ENCODE data around the gene MICAL2.

The MICAL2 gene

DNA sequence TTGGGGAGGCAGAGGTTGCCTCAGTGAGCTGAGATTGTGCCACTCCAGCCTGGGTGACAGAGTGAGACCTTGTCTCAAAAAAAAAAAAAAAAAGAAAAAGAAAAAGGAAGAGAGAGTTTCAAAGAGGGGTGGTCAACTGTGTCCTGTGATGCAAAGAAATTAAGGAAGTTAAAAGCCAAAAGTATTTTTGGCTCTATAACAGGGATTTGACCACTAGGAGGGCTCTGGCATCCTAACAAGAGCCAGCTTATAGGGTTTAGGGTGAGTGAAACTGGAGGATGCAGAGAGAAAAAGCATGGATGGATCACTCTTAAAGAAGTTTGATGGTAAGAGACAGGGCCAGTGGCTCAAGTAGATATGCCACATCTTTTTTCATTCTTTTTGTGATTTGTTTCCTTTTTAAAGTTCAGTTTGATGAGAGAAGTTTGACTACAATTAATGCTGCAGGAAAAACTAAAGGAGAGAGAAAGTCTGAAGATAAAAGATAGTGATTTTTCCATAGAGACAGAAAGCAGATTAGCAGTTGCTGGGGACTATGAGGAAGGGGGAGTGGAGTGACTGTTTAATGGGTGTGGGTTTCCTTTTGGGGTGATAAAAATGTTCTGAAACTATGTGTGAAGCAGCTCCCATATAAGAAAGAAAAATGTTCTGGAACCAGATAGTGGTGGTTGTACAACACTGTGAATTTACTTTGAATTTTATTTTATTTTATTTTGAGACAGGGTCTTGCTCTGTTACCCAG is 11.1 kb upstream of the MICAL2 start:
- DNase-seq (ENCODE audit: low spot score), result no peak

DNA sequence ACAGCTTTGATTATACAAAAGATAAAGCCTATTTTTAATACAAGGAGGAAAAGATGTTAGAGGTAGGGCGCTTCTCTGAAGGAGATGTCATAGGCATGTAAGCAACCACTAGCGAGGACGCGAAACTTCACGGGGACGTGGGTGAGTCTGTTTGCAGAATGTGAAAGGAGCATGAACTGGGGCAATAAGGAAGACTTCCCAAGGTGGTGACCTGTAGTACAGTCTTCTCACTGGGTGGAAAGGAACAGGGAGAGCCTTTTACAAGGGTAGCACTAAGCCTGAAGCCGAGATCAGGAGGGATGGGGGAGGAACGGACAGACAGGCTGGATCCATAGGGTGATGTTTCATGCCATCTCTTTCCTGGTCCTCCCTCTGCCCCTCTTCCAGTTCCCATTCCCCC is 10.0 kb upstream of the MICAL2 start:
- DNase-seq (ENCODE audit: low spot score), result no peak

DNA sequence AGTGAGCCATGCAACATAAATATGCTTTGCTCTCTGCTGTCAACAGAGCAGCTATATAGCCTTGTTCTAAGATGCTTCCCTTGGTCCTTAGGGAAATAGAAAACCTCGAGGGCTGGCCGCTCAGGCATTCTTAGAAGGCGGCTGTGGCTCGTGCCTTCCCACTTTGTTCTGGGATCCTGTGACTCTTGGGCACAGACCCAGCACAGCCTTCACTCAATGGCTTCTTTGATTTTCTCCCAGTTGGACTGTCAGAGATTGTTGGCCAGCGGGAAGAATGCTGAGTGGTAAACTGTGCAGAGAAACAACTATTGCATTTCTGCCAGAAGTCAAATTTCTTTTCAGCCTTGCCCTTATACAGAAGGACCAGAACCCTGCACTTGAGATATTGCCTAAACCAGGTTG is 9.5 kb upstream of the MICAL2 start:
- no peak for DNase-seq (ENCODE audit: low spot score)

DNA sequence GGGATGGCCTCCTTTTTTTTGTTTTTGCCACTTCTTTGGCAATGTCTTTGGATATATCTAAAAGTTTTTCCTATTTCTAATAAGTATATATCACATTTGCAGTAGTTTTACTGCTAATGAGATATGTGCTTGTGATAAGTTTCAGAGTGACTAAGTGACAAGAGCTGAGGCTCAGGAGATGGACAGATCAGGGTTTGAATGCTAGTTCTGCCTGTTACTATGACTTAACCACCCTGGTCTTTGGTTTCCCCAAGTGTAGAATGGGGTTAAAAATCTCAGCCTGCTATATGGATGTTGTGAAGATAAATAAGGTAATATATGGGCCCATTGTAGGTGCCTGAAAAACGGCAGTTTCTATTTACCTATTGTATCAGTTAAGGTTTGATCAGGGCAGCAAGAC is 9.1 kb upstream of the MICAL2 start:
- DNase-seq (ENCODE audit: low spot score), result no peak

DNA sequence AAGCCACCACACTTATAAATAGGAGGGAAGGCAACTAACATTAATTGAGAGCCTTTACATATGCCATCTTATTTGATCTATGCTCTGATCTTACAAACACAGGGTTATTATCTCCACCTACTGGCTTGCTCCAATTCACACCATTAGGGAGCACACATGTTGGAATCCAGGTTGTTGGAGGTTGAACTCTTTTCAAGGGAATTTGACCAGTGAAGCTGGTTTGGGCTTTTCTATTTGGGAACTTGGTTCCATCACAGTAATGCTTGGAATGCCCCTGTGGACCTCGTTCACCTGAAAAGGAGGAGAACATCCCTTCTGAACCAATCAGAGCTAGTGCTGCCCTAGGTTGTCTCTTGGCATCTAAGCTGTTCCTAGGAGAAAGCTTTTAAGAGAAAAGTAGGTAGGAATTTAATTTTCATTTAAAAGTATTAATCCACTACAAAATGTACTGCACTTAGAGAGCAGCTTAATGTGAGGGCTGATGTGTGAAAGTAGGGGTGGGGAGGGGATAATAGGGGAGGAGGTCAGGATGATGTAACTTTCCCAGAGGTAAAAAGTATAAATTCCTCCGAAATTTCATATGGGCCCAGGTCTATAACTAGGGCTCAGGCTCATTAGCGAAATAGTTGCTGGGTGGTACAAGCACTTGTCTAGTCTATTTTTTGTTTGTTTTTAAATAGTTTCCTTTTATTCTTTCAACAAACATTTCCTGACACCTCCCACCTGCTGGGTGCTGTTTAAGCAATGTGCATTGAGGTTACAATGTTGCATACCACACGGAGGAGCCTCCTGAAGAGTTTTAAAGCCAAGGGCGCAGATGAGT is 7.6 kb upstream of the MICAL2 start:
- DNase-seq (ENCODE audit: low spot score), result no peak

DNA sequence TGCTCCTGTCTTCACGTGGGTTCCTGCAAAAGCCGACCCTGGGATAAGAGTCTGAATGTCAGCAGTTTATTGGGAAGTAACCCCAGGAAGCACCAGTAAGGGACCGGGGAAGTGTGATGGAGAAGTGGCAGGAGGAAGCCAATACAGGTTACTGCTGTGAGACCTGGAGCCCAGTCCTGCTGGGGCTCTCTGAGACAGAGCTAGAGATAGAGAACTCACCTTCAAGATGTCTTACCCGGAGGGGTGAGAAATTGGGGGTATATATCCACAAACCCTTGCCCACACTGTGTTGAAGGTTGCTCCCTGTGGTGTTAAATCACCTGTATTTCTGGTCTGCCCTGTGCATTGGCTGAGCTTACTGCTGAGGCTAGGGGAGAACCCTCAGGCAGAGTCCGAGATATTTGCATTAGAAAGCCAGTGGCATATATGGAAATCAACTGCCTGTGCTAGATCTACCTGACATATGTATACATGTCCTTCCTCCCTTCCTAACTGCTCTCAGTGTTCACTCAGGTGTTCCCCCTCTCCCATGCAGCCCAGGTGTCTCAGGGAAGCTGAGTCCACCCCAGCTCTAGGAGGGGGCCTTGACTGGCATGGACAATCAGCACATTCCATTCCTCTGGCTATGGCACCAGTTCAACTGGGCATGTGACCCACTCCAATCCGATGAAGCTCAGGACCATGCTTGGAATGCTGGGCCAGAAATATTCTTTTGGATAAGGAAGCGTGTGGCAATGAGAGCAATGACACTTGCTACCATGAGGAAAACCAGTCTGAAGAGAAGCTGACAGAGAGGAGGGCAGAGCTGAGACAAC is 6.8 kb upstream of the MICAL2 start:
- DNase-seq (ENCODE audit: low spot score), result no peak

DNA sequence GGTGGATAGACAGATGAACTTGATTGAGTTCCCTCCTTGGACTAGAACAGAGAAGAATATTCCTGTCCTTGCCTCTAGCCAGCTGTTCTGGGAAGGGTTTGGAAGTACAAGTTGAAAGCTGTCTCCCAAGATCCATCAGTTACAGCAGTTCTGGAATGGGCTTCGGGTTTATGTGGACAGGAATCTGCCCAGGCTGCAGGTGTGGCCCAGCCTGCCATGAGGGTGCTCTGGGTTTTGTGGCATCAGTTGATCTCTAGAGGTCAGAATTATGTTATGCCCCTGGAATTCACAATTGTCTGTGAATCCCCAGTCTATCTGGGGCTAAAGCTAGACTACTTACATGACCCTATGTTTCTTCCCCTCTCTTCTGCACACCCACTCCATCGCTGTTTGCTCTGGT is 4.9 kb upstream of the MICAL2 start:
- DNase-seq (ENCODE audit: low spot score), result no peak

DNA sequence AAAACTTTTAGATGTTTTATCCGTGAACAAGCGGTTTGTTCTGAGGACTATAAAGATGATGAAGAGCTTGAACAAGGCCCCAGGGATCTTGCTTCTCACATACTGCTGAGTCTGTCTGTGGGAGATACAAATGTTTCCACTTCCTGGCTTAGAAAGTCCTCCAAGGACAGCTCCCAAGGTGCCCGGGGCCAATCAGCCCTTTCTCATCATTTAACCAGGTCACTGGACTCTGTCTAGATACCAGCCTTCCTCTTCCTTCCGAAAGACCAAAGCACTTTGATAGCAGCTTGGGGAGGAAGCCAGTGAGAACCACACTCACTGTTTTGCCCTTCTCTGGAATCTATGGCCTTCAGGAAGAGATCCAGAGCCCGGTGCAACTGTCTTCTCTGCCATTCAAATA is 4.3 kb upstream of the MICAL2 start:
- no peak for DNase-seq (ENCODE audit: low spot score)

DNA sequence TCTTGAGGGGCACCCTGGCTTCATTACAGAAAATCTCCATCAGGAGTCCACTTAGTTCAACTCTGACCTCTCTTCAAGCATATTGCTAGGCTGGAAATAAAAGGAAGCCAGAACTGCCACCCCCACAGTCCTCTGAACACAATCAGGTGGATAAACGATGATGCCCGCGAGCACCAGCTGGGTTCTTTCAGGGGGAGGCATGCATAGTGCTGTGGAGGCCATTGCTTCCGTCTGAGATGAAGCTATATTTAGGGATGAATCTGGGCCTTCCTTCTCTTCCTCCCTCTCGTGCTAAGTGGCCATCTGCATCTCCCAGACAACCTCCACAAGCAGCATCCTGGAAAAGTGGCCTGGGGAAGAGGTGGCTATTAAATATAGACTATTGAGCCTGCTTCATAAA is 3.9 kb upstream of the MICAL2 start:
- no peak for DNase-seq (ENCODE audit: low spot score)

DNA sequence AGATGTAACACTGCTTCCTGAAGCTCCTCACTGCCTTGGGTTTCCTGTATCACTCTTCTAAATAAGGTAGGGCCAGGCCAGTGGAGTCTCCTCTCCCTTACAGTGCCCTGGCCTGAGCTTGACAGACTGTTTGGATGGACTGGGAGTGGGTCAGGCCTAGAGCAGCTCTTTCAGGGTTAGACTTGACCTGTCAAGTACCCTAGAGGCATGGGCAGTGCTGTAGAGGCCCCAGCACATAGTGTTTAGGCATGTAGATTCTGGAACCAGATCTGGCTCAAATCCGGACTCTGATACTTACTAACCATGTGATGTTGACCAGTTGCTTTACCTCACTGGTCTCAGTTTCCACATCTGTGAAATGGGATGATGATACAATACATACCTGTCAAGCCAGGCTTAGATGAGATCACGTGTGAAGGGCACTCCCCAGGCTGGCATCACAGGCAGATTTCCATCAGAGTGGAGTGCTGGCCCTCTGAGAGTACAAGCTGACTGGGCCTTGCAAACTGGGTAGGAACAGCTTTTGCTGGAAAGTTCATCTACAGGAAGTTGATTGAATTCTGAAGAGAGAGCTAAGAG is 1.4 kb upstream of the MICAL2 start:
- no peak for DNase-seq (ENCODE audit: low spot score)

DNA sequence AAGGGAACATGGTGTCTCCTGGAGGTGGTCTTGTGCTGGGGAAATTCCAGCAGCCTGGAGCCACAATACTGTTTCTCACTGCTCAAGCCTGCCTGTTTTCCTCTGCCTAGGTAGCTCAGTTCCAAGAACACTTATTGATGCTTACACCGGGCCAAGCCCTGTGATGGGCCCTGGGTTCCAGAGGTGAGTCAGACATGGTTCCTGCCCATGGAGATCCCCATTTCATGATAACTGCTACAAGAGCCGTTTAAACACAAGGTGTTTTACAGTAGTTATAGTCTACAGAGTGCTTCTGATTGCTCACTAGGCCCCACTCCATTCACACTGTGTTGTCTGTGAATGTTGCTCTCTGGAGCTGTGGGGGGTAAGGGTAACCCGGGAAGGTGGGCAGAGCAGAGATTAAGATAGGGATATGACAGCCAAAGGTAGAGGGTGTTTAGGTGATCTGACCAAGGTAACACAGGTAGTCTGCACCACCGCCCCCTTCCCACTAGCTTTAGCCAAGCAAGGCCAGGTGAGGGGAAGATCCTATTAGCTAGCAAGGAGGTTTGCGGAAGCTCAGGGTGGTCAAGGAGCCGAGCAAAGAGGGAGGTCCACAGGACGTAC is 696 bp upstream of the MICAL2 start:
- no peak for DNase-seq (ENCODE audit: low spot score)

DNA sequence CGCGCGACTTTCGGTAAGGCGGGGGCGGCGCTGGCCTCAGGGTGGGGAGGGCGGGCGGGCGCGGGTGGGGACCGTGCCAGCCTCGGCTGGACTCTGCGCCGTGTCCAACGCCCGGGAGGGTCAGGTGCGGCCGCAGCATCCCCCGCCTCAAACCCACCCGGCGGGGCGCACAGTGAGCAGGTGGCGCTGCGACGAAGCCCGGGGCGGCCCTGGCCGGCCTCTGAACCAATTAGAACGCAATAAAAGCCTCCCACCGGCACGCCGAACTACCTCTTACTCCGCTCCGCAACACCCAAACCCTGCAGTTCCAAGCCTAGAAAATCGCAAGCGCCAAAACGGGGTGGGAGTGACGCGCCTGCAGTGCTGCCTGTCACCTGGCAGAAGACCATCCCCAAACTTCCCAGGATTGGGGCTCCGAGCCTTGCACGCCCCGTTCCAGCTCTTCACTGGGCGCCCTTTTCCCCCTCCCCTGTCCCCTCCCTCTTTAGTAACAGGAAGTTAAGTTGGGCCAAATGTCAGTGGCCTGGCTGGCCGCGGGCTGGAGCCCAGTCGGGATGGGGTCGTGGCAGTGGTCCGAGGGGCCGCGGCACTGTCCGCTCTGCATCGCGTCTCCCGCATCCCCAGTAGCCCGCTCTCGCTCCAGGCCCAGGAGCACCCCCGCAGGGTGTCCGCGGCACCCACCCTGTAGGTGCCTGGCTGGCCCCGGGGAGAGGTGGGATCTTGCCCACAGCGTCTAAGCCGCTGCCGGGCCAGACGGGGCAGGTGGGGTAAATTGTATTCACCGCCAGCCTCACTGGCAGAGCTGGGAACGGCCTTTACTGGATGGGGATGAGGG is 541 bp downstream of the MICAL2 start:
- DNase-seq (ENCODE audit: low spot score), result no peak

DNA sequence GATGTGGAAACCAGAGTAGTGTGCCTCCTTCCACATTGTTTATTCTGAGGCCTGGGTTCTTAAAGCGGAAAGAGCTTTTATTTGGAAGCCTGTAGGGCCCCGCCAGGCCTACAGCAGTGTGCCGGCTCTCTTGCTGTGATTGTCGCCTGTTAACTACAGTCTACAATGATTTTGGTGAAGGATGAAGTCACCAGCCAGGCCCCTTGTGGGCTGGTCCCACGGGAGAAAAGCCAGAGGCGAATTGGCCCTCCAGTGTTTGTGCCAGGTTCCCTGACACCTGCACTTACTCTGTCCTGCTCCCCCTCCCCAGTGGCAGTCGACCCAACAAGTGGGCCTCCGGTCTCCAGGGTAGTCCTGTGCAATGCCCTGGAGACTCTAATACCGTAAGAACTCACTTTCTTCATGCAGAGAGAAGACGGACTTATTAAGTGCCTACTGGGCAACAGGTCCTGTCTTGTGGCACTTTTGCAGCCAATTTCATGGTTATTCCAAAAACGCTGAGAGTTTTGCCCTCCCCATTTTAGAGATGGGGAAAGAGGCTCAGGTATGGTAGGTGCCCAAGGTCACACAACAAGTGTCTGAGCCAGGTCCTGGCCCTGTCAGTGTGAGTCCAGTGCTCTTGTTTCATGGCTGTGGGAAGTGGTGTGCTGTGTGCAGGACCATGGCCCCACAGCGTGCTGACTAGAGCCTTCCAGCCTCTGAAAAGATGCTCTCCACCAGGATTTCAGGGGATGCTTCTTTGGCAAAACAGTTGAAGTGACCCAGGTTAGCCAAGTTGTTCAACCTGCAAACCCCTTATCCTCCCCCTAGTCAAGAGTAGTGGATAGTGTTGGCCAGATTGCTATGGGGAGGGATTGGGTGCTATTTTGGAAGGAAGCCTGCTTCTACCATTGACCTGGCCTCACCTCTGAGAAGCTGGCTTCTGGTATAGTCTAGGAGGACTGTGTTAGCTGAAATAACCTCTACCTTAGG is 1.4 kb downstream of the MICAL2 start:
- no peak for DNase-seq (ENCODE audit: low spot score)

DNA sequence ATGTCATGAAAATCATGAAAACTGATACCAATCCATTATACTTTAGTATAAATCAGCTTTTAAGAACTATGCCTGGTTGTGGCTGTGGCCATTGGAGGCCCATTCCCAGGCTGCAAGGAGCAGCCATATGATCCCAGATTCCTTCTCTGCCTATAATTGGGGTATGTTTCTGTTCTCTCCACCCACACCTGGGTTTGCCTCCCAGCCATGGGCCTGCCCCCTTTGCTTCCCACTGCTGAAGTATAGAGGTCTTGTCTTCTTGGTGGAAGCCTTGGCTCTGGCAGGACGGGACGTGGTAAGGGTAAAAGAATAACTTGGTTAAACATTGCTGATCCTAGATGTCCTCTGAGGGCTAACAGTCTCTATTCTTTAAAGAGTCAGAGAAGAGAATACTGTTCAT is 2.4 kb downstream of the MICAL2 start:
- DNase-seq (ENCODE audit: low spot score), result no peak

DNA sequence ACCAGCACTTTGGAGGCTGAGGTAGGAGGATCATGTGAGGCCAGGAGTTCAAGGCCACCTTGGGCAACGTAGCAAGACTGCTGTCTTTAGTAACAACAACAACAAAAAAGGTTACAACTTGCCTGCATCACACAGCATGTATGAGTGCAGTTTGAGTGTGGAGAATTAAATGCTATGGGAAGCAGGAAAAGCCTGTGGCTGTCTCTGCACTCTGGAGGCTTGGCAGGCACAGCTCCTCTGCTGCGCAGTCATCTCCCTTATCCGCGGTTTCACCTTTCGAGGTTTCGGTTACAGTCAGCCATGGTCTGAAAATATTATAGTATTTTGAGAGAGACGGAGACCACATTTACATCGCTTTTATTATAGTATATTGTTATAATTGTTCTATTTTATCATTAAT is 2.9 kb downstream of the MICAL2 start:
- no peak for DNase-seq (ENCODE audit: low spot score)

DNA sequence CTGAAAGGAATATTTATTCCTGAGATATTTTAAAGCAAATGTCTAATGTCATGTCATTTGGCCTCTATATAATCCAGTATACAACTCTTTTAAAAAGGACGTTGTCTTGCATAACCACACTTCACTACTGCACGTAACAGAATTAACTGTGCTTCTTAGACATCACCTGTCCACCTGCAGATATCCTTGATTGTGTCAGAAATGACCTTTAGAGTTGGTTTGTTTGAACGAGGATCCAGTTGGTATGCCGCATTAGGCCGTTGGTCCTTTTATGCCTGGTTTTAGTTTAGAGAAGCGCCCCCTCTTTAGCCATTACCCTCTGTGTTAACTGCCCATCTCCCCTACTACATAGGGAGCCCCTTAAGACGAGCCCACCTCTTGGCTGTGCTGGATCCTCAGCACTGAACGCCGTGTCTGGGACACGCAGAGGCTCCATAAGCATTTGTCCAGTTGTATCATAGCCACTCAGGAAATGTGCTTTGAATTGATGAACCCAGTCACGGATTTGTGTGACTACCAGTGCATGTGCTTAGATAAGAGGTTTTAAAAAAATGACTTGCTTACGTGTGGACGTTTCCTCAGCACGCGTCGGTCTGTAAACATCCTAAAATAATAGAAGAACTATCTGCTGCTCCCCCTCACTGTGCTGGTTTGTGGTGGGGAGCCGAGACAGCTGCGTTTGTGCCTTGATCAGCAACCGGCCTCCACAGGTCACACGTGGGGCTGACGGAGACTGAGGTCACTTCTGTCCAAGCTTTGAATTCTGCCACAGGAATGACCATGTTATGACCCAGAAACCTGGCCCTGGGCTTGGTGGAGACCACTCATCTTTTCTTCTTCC is 4.0 kb downstream of the MICAL2 start:
- DNase-seq (ENCODE audit: low spot score), result no peak

DNA sequence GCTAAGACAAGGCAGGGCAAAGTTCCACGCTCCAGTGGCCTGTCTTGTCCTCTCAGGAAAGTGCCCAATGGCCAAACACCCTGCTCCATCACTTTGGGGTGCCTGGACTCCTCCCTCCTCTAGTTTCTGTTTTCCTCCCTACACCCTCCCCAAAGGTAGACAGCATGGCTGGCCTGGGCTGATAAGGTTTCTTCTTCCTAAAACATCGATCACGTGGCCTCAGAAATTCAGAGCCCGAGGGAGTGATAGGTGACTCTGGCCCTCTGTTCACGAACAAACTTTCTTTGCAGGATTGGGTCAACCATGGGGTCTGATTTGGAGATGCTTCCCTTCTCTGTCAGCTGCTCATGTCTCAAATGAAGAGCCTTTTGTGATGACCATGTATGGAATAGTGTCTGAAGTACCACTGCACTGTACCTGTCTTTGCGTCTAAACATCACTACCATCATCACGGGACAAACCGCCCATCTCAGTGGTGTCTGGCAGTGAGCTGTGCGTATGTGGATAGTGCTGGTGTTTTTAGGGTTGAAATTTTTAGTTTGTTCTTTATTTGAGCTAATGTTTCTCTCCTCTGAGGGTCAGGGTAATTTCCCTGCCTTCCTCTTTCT is 6.1 kb downstream of the MICAL2 start:
- no peak for DNase-seq (ENCODE audit: low spot score)

DNA sequence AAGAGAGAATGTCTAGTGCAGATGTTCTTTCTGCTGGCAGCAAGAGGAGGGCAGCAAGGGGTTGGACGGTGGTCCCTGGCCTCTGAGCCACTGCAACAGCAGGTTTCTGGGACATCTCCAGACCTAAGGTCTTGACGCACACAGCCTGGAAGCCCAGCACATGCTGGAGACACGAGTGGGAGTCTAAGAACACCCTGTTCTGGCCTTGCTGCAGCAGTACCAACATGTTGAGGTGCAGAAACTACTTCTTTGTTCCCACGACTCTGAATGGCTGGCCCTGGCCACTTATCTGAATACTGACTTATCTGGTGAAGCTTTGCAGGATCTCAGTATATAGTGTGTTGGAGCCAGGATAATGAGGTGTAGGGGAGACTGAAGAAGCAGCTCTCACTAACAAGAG is 6.8 kb downstream of the MICAL2 start:
- no peak for DNase-seq (ENCODE audit: low spot score)

DNA sequence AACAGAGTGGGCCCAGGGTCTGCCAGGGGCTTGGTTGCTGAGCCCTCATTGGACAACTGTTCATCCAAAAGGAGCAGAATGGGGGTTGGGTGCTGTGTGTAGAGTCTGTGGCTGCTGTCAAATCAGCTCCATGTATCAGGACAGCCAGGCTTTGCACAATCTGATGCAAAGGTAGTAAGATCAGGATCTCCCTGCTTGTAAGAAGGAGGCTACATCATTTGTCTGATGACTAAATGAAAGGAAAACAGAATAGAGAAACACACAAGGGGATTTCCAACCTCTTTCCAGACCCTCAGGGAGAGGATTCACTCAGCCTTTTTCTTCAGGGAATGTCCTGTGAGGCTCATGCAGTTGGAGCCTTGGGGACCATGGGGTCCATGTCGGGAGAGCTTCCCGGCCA is 7.2 kb downstream of the MICAL2 start:
- no peak for DNase-seq (ENCODE audit: low spot score)

Measured in AG08396 (cell line).